IPS DF 6.9 (cell line): ENCODE measurements around the gene CD74.

Source experiments
- DNase-seq: peaks from one replicate; pipeline ENCODE4 v3.0.0-alpha.2; 2013; ENCODE audit warnings: low read depth, low spot score
- H3K27ac ChIP-seq: one replicate; pipeline ENCODE4 v1.5.1; 2013; ENCODE audit warnings: low read length, control low read depth
- H3K27me3 ChIP-seq: 2 replicates; pipeline ENCODE4 v1.6.1; 2013; ENCODE audit warnings: mild to moderate bottlenecking, low read length; ENCODE audit not compliant: control insufficient read depth, insufficient read depth
- H3K36me3 ChIP-seq: 2 replicates; pipeline ENCODE4 v1.6.1; 2013; ENCODE audit warnings: low read length; ENCODE audit not compliant: control insufficient read depth, insufficient read depth
- H3K4me1 ChIP-seq: 2 replicates; pipeline ENCODE4 v1.6.1; 2013; ENCODE audit warnings: low read length; ENCODE audit not compliant: control insufficient read depth, insufficient read depth
- H3K4me3 ChIP-seq: 2 replicates; pipeline ENCODE4 v1.5.1; 2013; ENCODE audit warnings: mild to moderate bottlenecking, low read length
- H3K9me3 ChIP-seq: 2 replicates; pipeline ENCODE4 v1.6.1; 2013; ENCODE audit warnings: low read length, inconsistent platforms; ENCODE audit not compliant: control insufficient read depth, insufficient read depth
- WGBS: extraction: QIAGEN DNeasy Blood & Tissue Kit; methylation state at CpG from one replicate; pipeline ENCODE4 v1.1.7; 2013; ENCODE audit warnings: mixed read lengths, missing lambda C conversion rate; ENCODE audit not compliant: insufficient read length, insufficient coverage; 5-methylcytosine and 5-hydroxymethylcytosine counted together

CD74 gene

GRCh38 chr5:150377964-150378694 lies 34.6 kb downstream of the CD74 start:
- H3K27me3 ChIP-seq, result no peaks in the 10 kb centered on the region
- H3K9me3 ChIP-seq, result no peaks in the 10 kb centered on the region
- no CpG with 5 or more reads among the region's 5 CpGs for whole genome bisulfite sequencing
- H3K36me3 ChIP-seq, result peaks cover 77% of the 10 kb centered on the region
- H3K27ac ChIP-seq, result no peak overlapping the region
- no peaks in the 10 kb centered on the region for H3K4me1 ChIP-seq
- no peak overlapping the region for H3K4me3 ChIP-seq
- no peak for DNase-seq

GRCh38 chr5:150376799-150377771 lies 35.6 kb downstream of the CD74 start:
- Histone ChIP-seq H3K9me3 (no peaks in the 10 kb centered on the region), H3K4me3 (no peak overlapping the region), H3K27ac (no peak overlapping the region), H3K36me3 (peaks cover 79% of the 10 kb centered on the region), H3K27me3 (no peaks in the 10 kb centered on the region), H3K4me1 (no peaks in the 10 kb centered on the region)
- no peak for DNase-seq
- no CpG with 5 or more reads among the region's 10 CpGs for WGBS

GRCh38 chr5:150374651-150375050 lies 38.1 kb downstream of the CD74 start:
- no peak for DNase-seq

GRCh38 chr5:150372639-150373038 lies 40.1 kb downstream of the CD74 start:
- peaks cover 86% of the 10 kb centered on the region for H3K36me3 ChIP-seq
- DNase-seq, result no peak

More at GRCh38 chr5:150374651-150375050, 38.1 kb downstream of the CD74 start:
- Histone ChIP-seq H3K36me3 (peaks cover 86% of the 10 kb centered on the region), H3K9me3 (no peaks in the 10 kb centered on the region), H3K4me1 (no peaks in the 10 kb centered on the region), H3K27ac (no peak overlapping the region), H3K27me3 (no peaks in the 10 kb centered on the region), H3K4me3 (no peak overlapping the region)
- WGBS, result no CpG with 5 or more reads among the region's 11 CpGs

DNA sequence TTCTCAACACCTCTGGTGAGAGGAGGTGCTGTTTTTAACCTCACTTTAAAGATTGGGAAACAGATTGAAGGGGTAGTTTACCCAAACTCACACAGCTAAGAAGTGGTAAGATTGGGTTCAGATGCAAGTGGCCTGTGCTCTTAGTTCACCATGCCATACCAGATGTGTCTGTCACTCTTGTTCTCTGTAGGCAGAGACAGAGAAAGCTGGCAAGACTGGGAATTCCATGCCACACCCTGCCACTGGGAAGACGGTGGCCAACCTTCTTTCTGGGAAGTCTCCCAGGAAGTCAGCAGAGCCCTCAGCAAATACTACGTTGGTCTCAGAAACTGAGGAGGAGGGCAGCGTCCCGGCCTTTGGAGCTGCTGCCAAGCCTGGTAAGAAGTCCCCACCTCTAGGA lies 44.2 kb downstream of the CD74 start:
- no CpG with 5 or more reads among the region's 4 CpGs for WGBS
- H3K4me3 ChIP-seq, result no peak overlapping the region
- DNase-seq, result no peak

More at GRCh38 chr5:150372639-150373038, 40.1 kb downstream of the CD74 start:
- Histone ChIP-seq H3K9me3 (no peaks in the 10 kb centered on the region), H3K4me1 (no peaks in the 10 kb centered on the region), H3K4me3 (no peak overlapping the region), H3K27ac (no peak overlapping the region), H3K27me3 (no peaks in the 10 kb centered on the region)
- WGBS, result no CpG with 5 or more reads among the region's 6 CpGs

GRCh38 chr5:150364004-150364403 lies 48.7 kb downstream of the CD74 start:
- Histone ChIP-seq H3K27ac (no peak overlapping the region), H3K4me3 (no peak overlapping the region), H3K27me3 (no peaks in the 10 kb centered on the region), H3K4me1 (no peaks in the 10 kb centered on the region), H3K36me3 (peaks cover 67% of the 10 kb centered on the region), H3K9me3 (no peaks in the 10 kb centered on the region)
- no peak for DNase-seq
- no CpG with 5 or more reads among the region's 9 CpGs for WGBS

More for the DNA sequence above, 44.2 kb downstream of the CD74 start:
- Histone ChIP-seq H3K36me3 (peaks cover 74% of the 10 kb centered on the region), H3K9me3 (no peaks in the 10 kb centered on the region), H3K4me1 (no peaks in the 10 kb centered on the region), H3K27ac (no peak overlapping the region), H3K27me3 (no peaks in the 10 kb centered on the region)

DNA sequence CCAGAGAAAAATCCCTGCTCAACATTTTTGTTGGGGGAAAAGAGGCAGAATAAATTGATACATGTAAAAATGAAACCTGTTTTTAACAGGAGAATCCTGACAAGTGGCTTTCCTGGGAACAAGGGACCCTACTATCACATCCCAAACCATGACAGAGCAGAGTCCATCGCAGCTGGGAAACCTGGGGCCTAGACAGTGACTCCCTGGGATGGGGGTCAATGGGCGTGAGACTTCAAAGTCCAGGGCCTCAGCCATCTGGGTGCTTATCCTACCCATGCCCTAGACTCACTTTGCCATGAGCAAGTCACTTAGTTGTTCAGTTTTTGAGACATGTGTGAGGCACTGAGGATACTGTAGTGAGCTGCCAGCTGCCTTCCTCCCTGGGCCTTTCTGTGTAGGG lies 49.5 kb downstream of the CD74 start:
- Histone ChIP-seq H3K27me3 (no peaks in the 10 kb centered on the region), H3K9me3 (no peaks in the 10 kb centered on the region), H3K27ac (no peak overlapping the region), H3K4me1 (no peaks in the 10 kb centered on the region), H3K36me3 (peaks cover 59% of the 10 kb centered on the region), H3K4me3 (no peak overlapping the region)
- WGBS, result no CpG with 5 or more reads among the region's 2 CpGs
- no peak for DNase-seq

- no peaks in the 10 kb centered on the region for H3K4me1 ChIP-seq
- H3K4me3 ChIP-seq, result no peak overlapping the region
- no peak for DNase-seq
- no CpG with 5 or more reads among the region's 1 CpG for WGBS
- no peaks in the 10 kb centered on the region for H3K9me3 ChIP-seq
- H3K36me3 ChIP-seq, result peaks cover 48% of the 10 kb centered on the region; the same call in 1 of the 2 replicates
- no peaks in the 10 kb centered on the region for H3K27me3 ChIP-seq
- H3K27ac ChIP-seq, result no peak overlapping the region
These were observed 51.4 kb downstream of the CD74 start for GRCh38 chr5:150361301-150361700.

- Histone ChIP-seq H3K4me3 (peak overlapping the region; percentile 76), H3K9me3 (no peaks in the 10 kb centered on the region), H3K27me3 (no peaks in the 10 kb centered on the region), H3K36me3 (peaks cover 29% of the 10 kb centered on the region; the same call in 1 of the 2 replicates), H3K4me1 (no peaks in the 10 kb centered on the region), H3K27ac (no peak overlapping the region)
- no peak for DNase-seq
- WGBS, result no CpG with 5 or more reads among the region's 23 CpGs
These were observed 54.2 kb downstream of the CD74 start for GRCh38 chr5:150358261-150359095.
